ENCODE results near the gene TNIP2.

DNA sequence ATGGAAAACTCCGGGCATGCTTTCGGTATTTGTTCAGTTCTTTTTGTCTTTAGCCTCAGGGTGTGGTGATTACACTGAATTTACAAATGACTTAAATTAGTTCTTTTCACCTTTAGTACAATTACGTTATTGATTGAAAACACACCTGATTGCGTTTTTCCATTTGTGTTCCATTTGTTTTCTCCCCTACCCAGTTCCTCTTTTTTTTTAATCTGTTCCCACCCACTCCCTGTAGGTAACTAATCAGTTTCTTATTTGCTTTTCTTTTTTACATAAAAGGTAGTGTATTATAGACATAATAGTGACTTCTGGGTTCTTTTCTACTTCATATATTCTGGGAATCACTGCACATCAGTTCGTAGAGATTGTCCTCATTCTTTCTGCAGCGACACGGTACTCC is 53.4 kb downstream of the TNIP2 start:
- TF ChIP-seq POLR2A (IDR thresholded peaks at IDR 0.05; ENCODE audit: low read length) (no peak), GATA1 (IDR thresholded peaks at IDR 0.05; ENCODE audit: low read depth, low read length) (no peak)
